ENCODE data around the gene POLK.
"Not testable (repeated sequence)": the region's sequence is repeated elsewhere in the genome, so short reads cannot be mapped to it uniquely, and the experiment has no call there.

The POLK gene

GRCh38 chr5:75603821-75604220, 92.1 kb downstream of the POLK start:
- no peak overlapping the region for H3K4me3 ChIP-seq (ENCODE audit: low read length)
- TF ChIP-seq CTCF (conservative IDR thresholded peaks at IDR 0.05; ENCODE audit: low read depth, low read length), result no peak
- DNase-seq (ENCODE audit: low read depth), result no peak

- not testable (repeated sequence) for H3K4me3 ChIP-seq (ENCODE audit: low read length); DNase-seq (ENCODE audit: low read depth)
Measured at GRCh38 chr5:75607341-75607740, 95.7 kb downstream of the POLK start.

GRCh38 chr5:75608870-75609269, 97.2 kb downstream of the POLK start:
- TF ChIP-seq CTCF (conservative IDR thresholded peaks at IDR 0.05; ENCODE audit: low read depth, low read length), result no peak
- no peak for DNase-seq (ENCODE audit: low read depth)
- H3K4me3 ChIP-seq (ENCODE audit: low read length), result no peak overlapping the region

- TF ChIP-seq CTCF (conservative IDR thresholded peaks at IDR 0.05; ENCODE audit: low read depth, low read length), result no peak
- no peak for DNase-seq (ENCODE audit: low read depth)
- H3K4me3 ChIP-seq (ENCODE audit: low read length), result no peak overlapping the region
Measured at GRCh38 chr5:75610201-75610600, 98.5 kb downstream of the POLK start.

GRCh38 chr5:75610859-75611310, 99.2 kb downstream of the POLK start:
- DNase-seq (ENCODE audit: low read depth), result not testable (repeated sequence)
- H3K4me3 ChIP-seq (ENCODE audit: low read length), result peak overlapping the region; percentile 59

GRCh38 chr5:75611311-75612225, 99.9 kb downstream of the POLK start, which contains the start of gene ANKDD1B:
Gene ANKDD1B (plus strand): TSS chr5:75611453. CDS start chr5:75611635, 182 bp downstream.
- H3K4me3 ChIP-seq (ENCODE audit: low read length), result peak within 1 kb of the TSS; percentile 59
- DNase-seq (ENCODE audit: low read depth), result no peak
- TF ChIP-seq CTCF (conservative IDR thresholded peaks at IDR 0.05; ENCODE audit: low read depth, low read length), result no peak

- no peak for DNase-seq (ENCODE audit: low read depth)
- H3K4me3 ChIP-seq (ENCODE audit: low read length), result peak overlapping the region; percentile 59
Measured at GRCh38 chr5:75612226-75612569, 100.5 kb downstream of the POLK start.

More at GRCh38 chr5:75612226-75612569, 100.5 kb downstream of the POLK start:
- no peak for TF ChIP-seq CTCF (conservative IDR thresholded peaks at IDR 0.05; ENCODE audit: low read depth, low read length)
